OCI-LY3 (cell line): ENCODE data around the gene GARRE1.

Experiments
- H2AFZ ChIP-seq: fragments of 200-600, 300-600 bp; shearing (Covaris generic); 2 replicates; pipeline ENCODE4 v1.6.0; 2014; ENCODE audit warnings: antibody characterized with exemption, low read depth, low read length
- H3K27ac ChIP-seq: fragments of 200-600, 300-600 bp; sonication (generic); 2 replicates; pipeline ENCODE4 v1.5.1; 2014; ENCODE audit warnings: mild to moderate bottlenecking, low read length, moderate library complexity, mixed read lengths
- H3K27me3 ChIP-seq: fragments of 200-600, 300-600 bp; sonication (generic); 2 replicates; pipeline ENCODE4 v1.6.1; 2014; ENCODE audit warnings: low read depth, low read length, mixed read lengths
- H3K36me3 ChIP-seq: fragments of 200-600, 300-600 bp; sonication (generic); replicated peaks from 2 replicates; pipeline ENCODE3; 2014; ENCODE audit warnings: low read depth, low read length, mixed read lengths
- H3K4me1 ChIP-seq: fragments of 300-600, 200-600 bp; sonication (generic); 2 replicates; pipeline ENCODE4 v1.6.1; 2014; ENCODE audit warnings: low read length, mixed read lengths
- H3K4me2 ChIP-seq: fragments of 200-600, 300-600 bp; sonication (generic); 2 replicates; pipeline ENCODE4 v1.6.1; 2014; ENCODE audit warnings: low read length, mixed read lengths
- H3K4me3 ChIP-seq: fragments of 300-600, 200-600 bp; sonication (generic); 2 replicates; pipeline ENCODE4 v1.5.1; 2014; ENCODE audit warnings: antibody characterized with exemption, mild to moderate bottlenecking, low read length, moderate library complexity
- H3K79me2 ChIP-seq: fragments of 300-600, 200-600 bp; shearing (Covaris generic); 2 replicates; pipeline ENCODE4 v1.6.1; 2014; ENCODE audit warnings: mild to moderate bottlenecking, low read length, mixed read lengths
- H3K9ac ChIP-seq: fragments of 300-600, 200-600 bp; shearing (Covaris generic); 2 replicates; pipeline ENCODE4 v1.6.0; 2014; ENCODE audit warnings: mild to moderate bottlenecking, low read length, moderate library complexity
- H3K9me3 ChIP-seq: fragments of 200-600, 300-600 bp; shearing (Covaris generic); 2 replicates; pipeline ENCODE4 v1.6.1; 2014; ENCODE audit warnings: low read length, mixed read lengths; ENCODE audit not compliant: insufficient read depth
- H4K20me1 ChIP-seq: fragments of 200-600, 300-600 bp; sonication (generic); 2 replicates; pipeline ENCODE4 v1.6.1; 2016; ENCODE audit warnings: low read length, mixed read lengths; ENCODE audit not compliant: insufficient read depth
- EZH2phosphoT487 ChIP-seq: fragments of 200-600 bp; shearing (Covaris generic); IDR thresholded peaks from 2 replicates; pipeline ENCODE4 v1.6.1; 2018; ENCODE audit warnings: antibody characterized with exemption, mixed run types, low read depth
- TF ChIP-seq, protein P1 (sequence below): fragments of 200-600, 300-600 bp; sonication (generic); IDR thresholded peaks from 2 replicates; pipeline ENCODE4 v1.5.1; 2014; ENCODE audit warnings: antibody characterized with exemption, low read length, low read depth

GARRE1 gene

DNA sequence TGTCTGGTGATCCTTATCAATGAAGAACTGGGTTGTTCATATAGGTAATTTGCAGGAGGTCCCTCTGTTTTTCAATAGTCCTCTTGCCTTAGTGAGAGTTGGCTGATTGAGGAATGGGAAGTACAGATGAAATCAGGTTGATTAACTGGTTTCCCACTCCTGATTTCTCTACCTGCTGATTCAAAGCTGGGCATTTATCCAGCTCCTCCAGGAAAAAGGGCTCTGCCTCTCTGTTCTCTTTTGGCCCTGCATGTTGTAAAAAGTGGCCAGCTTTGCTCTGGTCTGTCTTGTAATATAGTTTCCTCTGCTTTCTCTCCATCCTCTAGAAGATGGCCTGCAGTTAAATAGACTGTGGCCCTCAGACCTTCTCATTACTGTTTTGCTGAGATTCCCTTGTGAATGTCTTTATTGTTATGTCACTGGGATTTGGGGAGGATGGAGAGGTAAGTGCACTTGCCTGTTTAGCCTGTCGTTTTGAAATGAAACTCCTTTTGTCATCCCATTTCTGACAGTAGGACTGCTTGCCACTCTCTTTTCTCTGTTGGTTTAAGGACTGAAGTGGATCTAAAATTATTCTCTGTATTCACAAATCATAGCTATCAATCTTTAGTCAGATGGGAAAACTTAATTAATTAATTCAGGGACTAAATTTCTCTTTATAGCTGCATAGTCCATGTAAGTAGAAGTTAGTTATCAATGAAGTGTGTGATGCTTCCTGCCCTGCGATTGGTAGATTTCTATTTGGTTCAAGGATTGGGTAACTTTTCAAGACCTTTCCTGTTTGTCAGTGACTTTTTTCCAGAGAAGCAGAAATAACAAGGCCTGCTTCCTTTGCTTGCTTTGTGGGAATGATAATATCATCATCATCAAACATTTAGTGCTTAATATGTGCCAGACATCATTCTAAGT lies 28.5 kb downstream of the GARRE1 start:
- Histone ChIP-seq H3K79me2 (no peaks in the 10 kb centered on the region), H3K4me1 (no peaks in the 10 kb centered on the region), H3K27ac (no peak overlapping the region), H3K27me3 (no peaks in the 10 kb centered on the region), H3K36me3 (no peaks in the 10 kb centered on the region), H3K4me2 (no peak overlapping the region), H3K9ac (no peak overlapping the region), H2AFZ (no peak overlapping the region), H3K4me3 (no peak overlapping the region), H4K20me1 (no peaks in the 10 kb centered on the region), H3K9me3 (no peaks in the 10 kb centered on the region)
- TF ChIP-seq, protein P1, sequence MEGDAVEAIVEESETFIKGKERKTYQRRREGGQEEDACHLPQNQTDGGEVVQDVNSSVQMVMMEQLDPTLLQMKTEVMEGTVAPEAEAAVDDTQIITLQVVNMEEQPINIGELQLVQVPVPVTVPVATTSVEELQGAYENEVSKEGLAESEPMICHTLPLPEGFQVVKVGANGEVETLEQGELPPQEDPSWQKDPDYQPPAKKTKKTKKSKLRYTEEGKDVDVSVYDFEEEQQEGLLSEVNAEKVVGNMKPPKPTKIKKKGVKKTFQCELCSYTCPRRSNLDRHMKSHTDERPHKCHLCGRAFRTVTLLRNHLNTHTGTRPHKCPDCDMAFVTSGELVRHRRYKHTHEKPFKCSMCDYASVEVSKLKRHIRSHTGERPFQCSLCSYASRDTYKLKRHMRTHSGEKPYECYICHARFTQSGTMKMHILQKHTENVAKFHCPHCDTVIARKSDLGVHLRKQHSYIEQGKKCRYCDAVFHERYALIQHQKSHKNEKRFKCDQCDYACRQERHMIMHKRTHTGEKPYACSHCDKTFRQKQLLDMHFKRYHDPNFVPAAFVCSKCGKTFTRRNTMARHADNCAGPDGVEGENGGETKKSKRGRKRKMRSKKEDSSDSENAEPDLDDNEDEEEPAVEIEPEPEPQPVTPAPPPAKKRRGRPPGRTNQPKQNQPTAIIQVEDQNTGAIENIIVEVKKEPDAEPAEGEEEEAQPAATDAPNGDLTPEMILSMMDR, result no peak
- no peak for TF ChIP-seq EZH2phosphoT487

DNA sequence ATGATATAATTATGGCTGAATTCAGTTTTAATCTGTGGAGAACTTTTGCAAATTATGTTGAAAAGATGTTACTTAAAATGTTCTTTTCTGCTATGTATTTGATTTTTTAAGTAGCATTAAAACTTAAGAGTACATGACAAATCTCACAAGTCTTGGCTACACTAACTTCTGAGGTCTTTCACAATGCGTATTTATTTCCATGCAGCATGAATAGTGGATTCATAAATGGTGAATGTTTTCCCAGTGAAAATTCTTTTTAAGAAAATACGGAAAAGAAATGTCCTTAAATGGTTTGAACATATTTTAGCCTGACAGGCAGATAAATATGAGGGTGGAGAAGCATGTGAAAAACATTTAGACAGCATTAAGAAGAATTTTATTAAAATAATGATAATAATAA lies 30.2 kb downstream of the GARRE1 start:
- Histone ChIP-seq H3K79me2 (no peaks in the 10 kb centered on the region), H3K9me3 (no peaks in the 10 kb centered on the region), H3K27ac (no peak overlapping the region), H3K4me2 (no peak overlapping the region), H3K4me1 (no peaks in the 10 kb centered on the region), H4K20me1 (no peaks in the 10 kb centered on the region), H2AFZ (no peak overlapping the region), H3K27me3 (no peaks in the 10 kb centered on the region), H3K9ac (no peak overlapping the region), H3K4me3 (no peak overlapping the region), H3K36me3 (no peaks in the 10 kb centered on the region)
- TF ChIP-seq, protein P1, result no peak
- TF ChIP-seq EZH2phosphoT487, result no peak

DNA sequence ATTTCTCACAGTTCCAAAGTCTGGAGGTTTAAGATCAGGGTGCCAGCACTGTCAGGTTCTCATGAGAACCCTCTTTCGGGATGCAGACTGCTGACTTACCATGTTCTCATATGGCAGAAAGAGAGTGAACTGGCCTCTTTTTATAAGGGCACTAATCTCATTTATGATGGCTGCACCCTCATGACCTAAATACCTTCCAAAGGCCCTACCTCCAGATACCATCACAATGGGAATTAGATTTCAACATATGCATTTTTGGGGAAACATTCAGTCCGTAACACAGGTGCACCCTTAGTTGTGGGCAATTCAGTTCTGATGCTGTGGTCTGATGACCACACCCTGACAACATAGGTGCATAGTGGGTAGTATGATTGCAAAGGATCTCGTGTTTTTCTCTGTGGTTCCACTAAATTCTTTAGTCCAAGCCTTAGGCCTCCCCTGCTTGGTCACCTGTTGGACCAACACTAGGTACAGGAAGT lies 33.3 kb downstream of the GARRE1 start:
- Histone ChIP-seq H3K4me3 (no peak overlapping the region), H2AFZ (no peak overlapping the region), H3K4me2 (no peak overlapping the region), H3K4me1 (no peaks in the 10 kb centered on the region), H3K9ac (no peak overlapping the region), H3K27me3 (no peaks in the 10 kb centered on the region), H3K36me3 (no peaks in the 10 kb centered on the region), H3K27ac (no peak overlapping the region), H3K79me2 (no peaks in the 10 kb centered on the region), H4K20me1 (no peaks in the 10 kb centered on the region), H3K9me3 (no peaks in the 10 kb centered on the region)
- TF ChIP-seq EZH2phosphoT487, result no peak
- TF ChIP-seq, protein P1, result no peak

DNA sequence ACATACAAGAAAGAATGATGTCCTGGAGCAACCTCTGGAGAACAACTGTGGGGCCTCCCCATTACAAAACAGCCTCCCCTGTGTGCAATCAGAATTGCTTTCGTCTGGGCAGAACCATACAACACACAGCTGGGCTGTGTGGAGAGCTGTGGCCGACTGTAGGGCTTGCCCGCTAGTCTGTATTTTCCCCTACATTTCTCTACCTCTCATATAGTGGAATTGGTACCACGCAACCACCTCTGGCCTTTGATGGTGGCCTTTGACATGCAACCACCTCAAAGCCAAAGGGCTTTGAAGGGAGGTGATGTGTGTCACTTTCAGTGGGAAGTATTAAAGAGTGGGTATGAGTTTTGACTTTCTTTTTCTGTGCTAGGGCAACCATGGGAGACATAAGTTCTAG lies 34.0 kb downstream of the GARRE1 start:
- Histone ChIP-seq H3K27ac (no peak overlapping the region), H3K4me1 (no peaks in the 10 kb centered on the region), H3K9ac (no peak overlapping the region), H2AFZ (no peak overlapping the region), H3K36me3 (no peaks in the 10 kb centered on the region), H4K20me1 (no peaks in the 10 kb centered on the region), H3K27me3 (no peaks in the 10 kb centered on the region), H3K79me2 (no peaks in the 10 kb centered on the region), H3K4me2 (no peak overlapping the region), H3K4me3 (no peak overlapping the region), H3K9me3 (no peaks in the 10 kb centered on the region)
- no peak for TF ChIP-seq EZH2phosphoT487
- TF ChIP-seq, protein P1, result no peak
